CD4-positive, alpha-beta T cell treated with Interleukin-2 at 100 ng/mL for 4 hours (primary cell): ENCODE results near the gene ARMC9.
A peak's percentile ranks its signal among the peaks of the same experiment; 100 is the strongest.
"Not testable (repeated sequence)": the region's sequence is repeated elsewhere in the genome, so short reads cannot be mapped to it uniquely, and the experiment has no call there.

Source experiments
- DNase-seq: peaks from one replicate; pipeline ENCODE4 v3.0.0-alpha.2; 2020; ENCODE audit warnings: low spot score

ARMC9 gene

GRCh38 chr2:231399046-231399852 is 200.8 kb downstream of the ARMC9 start:
- no peak for DNase-seq

- DNase-seq, result no peak
Measured at GRCh38 chr2:231399853-231400680, 201.6 kb downstream of the ARMC9 start.

- DNase-seq, result not testable (repeated sequence)
Measured at GRCh38 chr2:231400681-231401080, 202.2 kb downstream of the ARMC9 start.

DNA sequence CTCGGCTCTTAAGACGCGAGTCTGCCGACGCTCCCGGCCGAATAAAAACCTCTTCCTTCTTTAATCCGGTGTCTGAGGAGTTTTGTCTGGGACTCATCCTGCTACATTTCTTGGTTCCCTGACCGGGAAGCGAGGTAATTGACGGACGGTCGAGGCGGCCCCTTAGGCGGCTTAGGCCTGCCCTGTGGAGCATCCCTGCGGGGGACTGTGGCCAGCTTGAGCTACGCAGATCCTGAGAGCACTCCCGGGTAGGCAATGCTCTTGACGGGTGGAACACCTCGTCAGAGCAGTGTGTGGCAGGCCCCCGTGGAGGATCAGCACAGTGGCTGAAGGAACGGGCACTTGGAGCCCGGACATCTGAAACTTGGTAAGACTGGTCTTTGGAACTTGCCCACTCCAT is 202.7 kb downstream of the ARMC9 start:
- DNase-seq, result not testable (repeated sequence)

GRCh38 chr2:231403421-231404182 is 205.2 kb downstream of the ARMC9 start:
- DNase-seq, result not testable (repeated sequence)

DNA sequence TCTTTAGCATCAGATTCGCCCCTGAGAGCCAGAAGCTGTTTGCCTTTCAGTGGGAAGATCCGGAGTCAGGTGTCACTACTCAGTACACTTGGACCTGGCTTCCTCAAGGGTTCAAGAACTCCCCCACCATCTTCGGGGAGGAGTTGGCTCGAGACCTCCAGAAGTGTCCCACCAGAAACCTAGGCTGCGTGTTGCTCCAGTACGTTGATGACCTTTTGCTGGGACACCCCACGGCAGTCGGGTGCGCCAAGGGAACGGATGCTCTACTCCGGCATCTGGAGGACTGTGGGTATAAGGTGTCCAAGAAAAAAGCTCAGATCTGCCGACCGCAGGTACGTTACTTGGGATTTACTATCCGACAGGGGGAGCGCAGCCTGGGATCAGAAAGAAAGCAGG is 205.8 kb downstream of the ARMC9 start:
- not testable (repeated sequence) for DNase-seq

- peak; percentile 67 for DNase-seq
Measured at GRCh38 chr2:231405601-231406367, 207.4 kb downstream of the ARMC9 start.

DNA sequence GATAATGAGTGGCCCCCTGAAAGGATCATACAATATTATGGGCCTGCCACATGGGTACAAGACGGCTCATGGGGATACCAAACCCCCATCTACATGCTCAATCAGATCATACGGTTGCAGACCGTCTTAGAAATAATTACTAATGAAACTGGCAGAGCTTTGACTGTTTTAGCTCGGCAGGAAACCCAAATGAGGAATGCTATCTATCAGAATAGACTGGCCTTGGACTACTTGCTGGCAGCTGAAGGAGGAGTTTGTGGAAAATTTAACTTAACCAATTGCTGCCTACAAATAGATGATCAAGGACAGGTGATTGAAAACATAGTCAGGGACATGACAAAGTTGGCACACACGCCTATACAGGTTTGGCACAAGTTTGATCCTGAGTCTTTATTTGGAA is 209.3 kb downstream of the ARMC9 start:
- not testable (repeated sequence) for DNase-seq

GRCh38 chr2:231408304-231408703 is 209.9 kb downstream of the ARMC9 start:
- not testable (repeated sequence) for DNase-seq

DNA sequence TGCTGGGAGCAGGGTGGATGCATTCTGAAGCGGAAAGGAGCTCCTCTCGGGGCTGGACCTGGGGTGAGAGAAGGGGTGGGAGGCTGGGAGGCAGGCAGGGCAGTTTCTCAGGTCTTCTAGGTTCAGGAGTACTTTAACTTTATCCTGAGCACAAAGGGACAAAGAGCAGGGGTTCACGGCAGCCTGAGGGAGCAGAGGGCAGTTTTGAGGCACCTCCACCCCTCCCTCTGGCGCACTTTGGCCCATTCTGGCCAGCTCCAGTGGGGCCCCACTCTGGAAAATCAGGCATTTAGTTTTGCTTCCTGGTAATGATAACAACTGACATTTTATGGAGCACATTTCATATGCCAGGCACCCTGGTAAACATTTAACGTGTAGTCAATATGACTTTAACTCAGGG is 211.3 kb downstream of the ARMC9 start:
- DNase-seq, result no peak

GRCh38 chr2:231410293-231411004 is 212.0 kb downstream of the ARMC9 start:
- DNase-seq, result no peak

DNA sequence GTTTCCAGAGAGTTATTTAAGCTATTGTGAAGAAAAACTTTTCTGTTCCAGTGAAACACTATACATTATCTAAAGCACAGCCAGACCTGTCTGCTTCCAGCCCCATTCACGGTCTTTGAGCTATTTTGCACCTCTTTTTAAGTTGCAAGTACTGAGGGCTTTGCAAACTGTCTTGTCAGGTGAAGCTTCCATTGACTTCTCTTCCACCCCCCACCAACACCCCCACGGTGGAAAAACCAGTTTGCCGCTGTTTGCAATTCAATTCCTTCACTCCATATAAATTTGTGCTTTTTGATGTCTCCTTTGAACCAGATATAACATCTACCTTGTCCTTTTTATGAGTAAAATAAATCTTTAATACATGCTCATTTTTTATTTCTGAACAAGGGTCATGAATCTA is 212.8 kb downstream of the ARMC9 start:
- DNase-seq, result no peak

DNA sequence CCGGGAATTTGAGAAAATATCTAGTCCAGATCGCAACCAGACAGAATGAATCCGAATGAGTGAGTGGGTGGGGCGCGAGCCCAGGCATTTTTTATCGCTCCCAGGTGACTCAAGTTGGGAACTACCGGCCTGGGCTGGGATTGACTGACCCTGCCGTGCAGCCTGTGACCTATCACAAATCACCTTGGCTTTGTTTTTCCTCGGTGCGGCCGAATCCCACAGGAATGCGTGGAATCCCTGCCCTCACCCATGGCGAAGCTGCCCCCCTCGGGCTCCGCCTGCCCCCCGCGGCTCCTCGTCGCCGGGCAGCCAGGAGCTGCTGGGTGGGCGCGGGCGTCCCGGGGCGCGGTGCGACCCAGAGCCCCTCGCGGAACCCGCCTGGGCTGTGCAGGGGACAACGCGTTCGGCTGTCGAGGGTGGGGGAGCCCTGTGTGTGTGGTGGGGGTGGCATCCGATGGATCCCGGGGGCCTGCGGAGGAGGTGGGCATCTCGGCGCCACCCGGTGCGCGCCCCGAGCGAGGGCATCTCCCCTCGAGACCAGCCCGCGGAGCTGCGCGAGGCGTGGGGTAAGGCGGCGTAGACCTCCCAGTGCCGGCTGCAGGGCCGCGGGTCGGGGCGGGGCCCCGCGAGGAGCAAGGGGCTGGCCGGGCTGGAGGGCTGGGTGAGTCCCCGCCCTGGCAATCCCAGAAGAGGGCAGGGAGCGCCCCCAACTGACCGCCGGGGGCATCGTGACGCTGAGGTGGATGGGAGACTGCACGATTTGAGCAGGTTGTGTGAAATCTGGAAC is 213.6 kb downstream of the ARMC9 start:
- peak; percentile 65 for DNase-seq

GRCh38 chr2:231412618-231412963 is 214.2 kb downstream of the ARMC9 start:
- DNase-seq, result no peak

GRCh38 chr2:231413456-231413855 is 215.0 kb downstream of the ARMC9 start:
- no peak for DNase-seq

DNA sequence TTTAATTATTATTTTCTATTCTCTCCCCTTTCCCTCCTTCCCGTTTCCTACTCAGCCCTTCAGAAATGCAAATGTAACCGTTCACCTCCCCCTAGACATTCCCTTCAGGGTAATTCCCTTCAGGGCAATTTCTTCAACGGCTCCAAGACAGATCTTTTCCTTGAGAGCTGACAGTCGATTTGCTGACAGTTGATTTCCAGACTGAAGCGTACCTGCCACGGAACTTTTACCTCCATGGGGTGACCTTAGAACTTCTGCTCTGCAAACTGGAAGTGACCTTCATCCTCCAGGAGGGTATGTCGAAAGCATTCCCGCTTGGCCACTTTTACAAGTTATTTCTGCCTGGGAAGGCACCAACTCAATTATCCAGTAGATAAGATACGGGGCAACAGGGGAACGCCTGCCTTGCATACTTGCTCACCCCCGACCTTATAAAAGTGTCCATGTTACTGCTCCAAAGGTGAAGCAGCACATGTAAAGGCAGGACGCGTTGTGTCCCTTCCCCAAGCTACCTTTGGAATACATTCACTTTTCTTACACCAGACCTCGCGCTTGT is 215.6 kb downstream of the ARMC9 start:
- DNase-seq, result no peak

DNA sequence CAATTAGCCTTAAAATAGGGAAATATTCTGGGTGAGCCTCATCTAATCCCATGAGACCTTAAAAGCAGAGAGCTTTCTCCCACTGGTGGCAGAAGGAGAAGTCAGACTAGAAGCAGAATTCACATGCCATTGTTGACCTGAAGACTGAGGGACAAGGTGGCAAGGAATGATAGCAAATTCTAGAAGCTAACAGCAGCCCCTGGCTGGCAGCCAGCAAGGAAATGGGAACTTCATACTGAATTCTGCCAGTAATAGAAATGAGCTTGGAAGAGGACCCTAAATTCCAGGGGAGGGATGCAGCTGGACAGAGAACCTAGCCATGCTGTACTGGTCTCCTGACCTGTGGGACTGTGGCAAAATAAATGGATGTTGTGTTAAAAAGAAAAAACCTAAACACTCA is 216.6 kb downstream of the ARMC9 start:
- DNase-seq, result no peak

GRCh38 chr2:231418820-231419640 is 220.6 kb downstream of the ARMC9 start:
- DNase-seq, result no peak

- DNase-seq, result no peak
Measured at GRCh38 chr2:231421051-231421580, 222.7 kb downstream of the ARMC9 start.
